Liver (tissue), 9 donors: ENCODE data around the gene SLC2A5. TPM values are rescaled to one million over a fixed set of nuclear protein-coding genes. Genes with fewer than 3 reads are reported as not detected.

Experiments
- DNase-seq: peaks from one replicate; pipeline ENCODE4 v3.0.0-alpha.2; 2017; ENCODE audit warnings: low spot score
- H3K27ac ChIP-seq, 2 donors: one replicate each; pipeline ENCODE4 v1.7.0; 2013; ENCODE audit warnings: inconsistent platforms in 2 of 2, low read length in 2 of 2, control low read depth in 1 of 2, low read depth in 1 of 2, mild to moderate bottlenecking in 1 of 2
- H3K27me3 ChIP-seq, 4 donors: one replicate each; pipeline versions ENCODE4 v1.6.1 to v1.7.0; 2013; ENCODE audit warnings: low read length in 3 of 4, inconsistent platforms in 1 of 4, mild to moderate bottlenecking in 1 of 4, moderate library complexity in 1 of 4; ENCODE audit not compliant: control insufficient read depth in 4 of 4, insufficient read depth in 4 of 4
- H3K36me3 ChIP-seq, 4 donors: one replicate each; pipeline versions ENCODE4 v1.6.1 to v1.7.0; 2013; ENCODE audit warnings: low read length in 3 of 4, mild to moderate bottlenecking in 3 of 4, low read depth in 1 of 4, moderate library complexity in 1 of 4; ENCODE audit not compliant: control insufficient read depth in 4 of 4, insufficient read depth in 3 of 4
- H3K4me1 ChIP-seq, 4 donors: one replicate each; pipeline versions ENCODE4 v1.6.1 to v1.7.0; 2013; ENCODE audit warnings: low read length in 3 of 4, mild to moderate bottlenecking in 3 of 4, moderate library complexity in 1 of 4; ENCODE audit not compliant: control insufficient read depth in 4 of 4, insufficient read depth in 4 of 4
- H3K4me3 ChIP-seq, 3 donors: one replicate each; pipeline versions ENCODE4 v1.6.1 to v1.7.0; 2013; ENCODE audit warnings: low read length in 3 of 3, control low read depth in 1 of 3, low read depth in 1 of 3, mild to moderate bottlenecking in 1 of 3
- H3K9ac ChIP-seq, 2 donors: one replicate each; pipeline ENCODE4 v1.7.0; 2013; ENCODE audit warnings: low read length in 2 of 2, mild to moderate bottlenecking in 2 of 2, moderate library complexity in 2 of 2, control low read depth in 1 of 2, low read depth in 1 of 2
- H3K9me3 ChIP-seq, 4 donors: one replicate each; pipeline versions ENCODE4 v1.6.1 to v1.7.0; 2013; ENCODE audit warnings: low read length in 3 of 4; ENCODE audit not compliant: control insufficient read depth in 4 of 4
- ATF3 ChIP-seq: IDR thresholded peaks from 2 replicates; pipeline ENCODE4 v1.6.1; 2016; ENCODE audit warnings: antibody characterized with exemption
- CTCF ChIP-seq: fragments of 150-350 bp; IDR thresholded peaks from 2 replicates; pipeline ENCODE4 v1.5.1; 2017; ENCODE audit warnings: improper control_type of control experiment, low read depth, low read length; ENCODE audit not compliant: missing input control
- EGR1 ChIP-seq, 2 donors: IDR thresholded peaks; 2 replicates each; pipeline ENCODE4 v1.6.1; 2016 to 2018; ENCODE audit warnings: antibody characterized with exemption in 2 of 2, low read depth in 2 of 2
- FOXA1 ChIP-seq: IDR thresholded peaks from 2 replicates; pipeline ENCODE4 v1.6.1; 2016; ENCODE audit warnings: antibody characterized with exemption
- FOXA2 ChIP-seq: IDR thresholded peaks from 2 replicates; pipeline ENCODE4 v1.6.1; 2016; ENCODE audit warnings: antibody characterized with exemption
- HNF4A ChIP-seq, 2 donors: conservative IDR thresholded peaks; 2 replicates each; pipeline ENCODE4 v1.6.1; 2016; ENCODE audit warnings: antibody characterized with exemption in 2 of 2, mild to moderate bottlenecking in 2 of 2
- HNF4G ChIP-seq: IDR thresholded peaks from 2 replicates; pipeline ENCODE4 v1.6.1; 2016; ENCODE audit warnings: antibody characterized with exemption
- JUND ChIP-seq, 2 donors: IDR thresholded peaks; 2 replicates each; pipeline ENCODE4 v1.6.1; 2016; ENCODE audit warnings: antibody characterized with exemption in 2 of 2
- MAX ChIP-seq: IDR thresholded peaks from 2 replicates; pipeline ENCODE4 v1.6.1; 2016; ENCODE audit warnings: antibody characterized with exemption
- NR2F2 ChIP-seq: IDR thresholded peaks from 2 replicates; pipeline ENCODE4 v1.6.1; 2016; ENCODE audit warnings: antibody characterized with exemption
- RAD21 ChIP-seq, 2 donors: IDR thresholded peaks; 2 replicates each; pipeline ENCODE4 v1.6.1; 2016; ENCODE audit warnings: antibody characterized with exemption in 2 of 2, mild to moderate bottlenecking in 2 of 2
- REST ChIP-seq: IDR thresholded peaks from 2 replicates; pipeline ENCODE4 v1.6.1; 2016; ENCODE audit warnings: antibody characterized with exemption, mild to moderate bottlenecking
- RXRA ChIP-seq, 2 donors: IDR thresholded peaks; 2 replicates each; pipeline ENCODE4 v1.6.1; 2017 to 2018; ENCODE audit warnings: antibody characterized with exemption in 2 of 2, mild to moderate bottlenecking in 1 of 2
- SP1 ChIP-seq: IDR thresholded peaks from 2 replicates; pipeline ENCODE4 v1.6.1; 2018; ENCODE audit warnings: antibody characterized with exemption, mild to moderate bottlenecking
- TAF1 ChIP-seq: conservative IDR thresholded peaks from 2 replicates; pipeline ENCODE4 v1.6.1; 2016; ENCODE audit warnings: antibody characterized with exemption, mild to moderate bottlenecking
- YY1 ChIP-seq: IDR thresholded peaks from 2 replicates; pipeline ENCODE4 v1.6.1; 2016; ENCODE audit warnings: antibody characterized with exemption, mild to moderate bottlenecking
- ZBTB33 ChIP-seq: IDR thresholded peaks from 2 replicates; pipeline ENCODE4 v1.6.1; 2016; ENCODE audit warnings: antibody characterized with exemption
- WGBS: extraction: QIAGEN DNeasy Blood & Tissue Kit; methylation state at CpG from one replicate; pipeline ENCODE4 v1.1.7; 2013; 5-methylcytosine and 5-hydroxymethylcytosine counted together
- polyA plus RNA-seq, 2 donors: library from polyadenylated mRNA; stranded (reverse) in 1 of 2; unstranded in 1 of 2; fragments of 200-250 nt in 1 of 2; fragments of >200 nt in 1 of 2; fragmentation: Nextera tagmentation in 1 of 2; extraction: Ambion mirVana in 1 of 2; gene quantifications; one replicate each; pipeline versions ENCODE4 v1.2.1 to v1.2.3, GENCODE V29; 2013 to 2015
- total RNA-seq, 2 donors: library from RNA; depleted of rRNA; stranded (reverse); fragments of >200 nt; gene quantifications; one replicate each; pipeline ENCODE4 v1.2.3, GENCODE V29; 2014
- donor health status: healthy.
- donor health status: healthy.
- donor health status: healthy.
- donor health status: healthy.
- donor health status: healthy.

SLC2A5 gene
- total and polyA plus RNA-seq, 4 donors: 0.07 to 1.6 (median 0.13) TPM

GRCh38 chr1:9099555-9099954 lies 30.1 kb upstream of the SLC2A5 start:
- Histone ChIP-seq H3K9me3 (no peaks in the 10 kb centered on the region), H3K27me3 (no peaks in the 10 kb centered on the region), H3K9ac (no peak overlapping the region), H3K27ac (no peak overlapping the region), H3K4me1 (peaks cover 0 to 12% (median 11%) of the 10 kb centered on the region in 4 donors), H3K36me3 (peaks cover 3 to 16% (median 8%) of the 10 kb centered on the region in 4 donors), H3K4me3 (no peak overlapping the region)
- 93% methylated on average over 7 of the region's 7 CpGs for WGBS
- TF ChIP-seq JUND (IDR thresholded peaks at IDR 0.05) (no peak), NR2F2 (no peak), FOXA2 (no peak), YY1 (no peak), ATF3 (no peak), ZBTB33 (no peak), MAX (no peak), TAF1 (no peak), CTCF (no peak), RAD21 (IDR thresholded peaks at IDR 0.05) (no peak), HNF4A (conservative IDR thresholded peaks at IDR 0.05) (no peak), HNF4G (no peak)
- DNase-seq: no peak

GRCh38 chr1:9097947-9098705 lies 28.7 kb upstream of the SLC2A5 start:
- TF ChIP-seq CTCF: no peak
- no peak for TF ChIP-seq HNF4A (conservative IDR thresholded peaks at IDR 0.05)
- TF ChIP-seq FOXA1: no peak
- TF ChIP-seq HNF4G: no peak
- no peak for TF ChIP-seq SP1
- no peak for TF ChIP-seq REST
- TF ChIP-seq YY1: no peak
- no peak for TF ChIP-seq EGR1 (IDR thresholded peaks at IDR 0.05; ENCODE audit: low read depth in 2 of 2)
- TF ChIP-seq RAD21 (IDR thresholded peaks at IDR 0.05): no peak
- no peak for TF ChIP-seq NR2F2
- TF ChIP-seq JUND (IDR thresholded peaks at IDR 0.05): no peak
- TF ChIP-seq RXRA (IDR thresholded peaks at IDR 0.05): no peak
- Histone ChIP-seq H3K27me3 (no peaks in the 10 kb centered on the region), H3K9me3 (no peaks in the 10 kb centered on the region), H3K36me3 (peaks cover 0 to 5% (median 0%) of the 10 kb centered on the region in 4 donors), H3K9ac (no peak overlapping the region), H3K4me3 (no peak overlapping the region), H3K27ac (no peak overlapping the region), H3K4me1 (peaks cover 0 to 12% (median 11%) of the 10 kb centered on the region in 4 donors)
- 91% methylated on average over 13 of the region's 13 CpGs for WGBS
- no peak for DNase-seq
